ENCODE results near the gene ECSCR. TPM values are rescaled to one million over a fixed set of nuclear protein-coding genes. Genes with fewer than 3 reads are reported as not detected.
A peak's percentile ranks its signal among the peaks of the same experiment; 100 is the strongest.
"Not testable (repeated sequence)": the region's sequence is repeated elsewhere in the genome, so short reads cannot be mapped to it uniquely, and the experiment has no call there.

Gene ECSCR
- total RNA-seq, 1 donor from 2014 or later = 5.5 TPM

GRCh38 chr5:139410993-139411828 lies 51.3 kb downstream of the ECSCR start:
- no peak for DNase-seq

DNA sequence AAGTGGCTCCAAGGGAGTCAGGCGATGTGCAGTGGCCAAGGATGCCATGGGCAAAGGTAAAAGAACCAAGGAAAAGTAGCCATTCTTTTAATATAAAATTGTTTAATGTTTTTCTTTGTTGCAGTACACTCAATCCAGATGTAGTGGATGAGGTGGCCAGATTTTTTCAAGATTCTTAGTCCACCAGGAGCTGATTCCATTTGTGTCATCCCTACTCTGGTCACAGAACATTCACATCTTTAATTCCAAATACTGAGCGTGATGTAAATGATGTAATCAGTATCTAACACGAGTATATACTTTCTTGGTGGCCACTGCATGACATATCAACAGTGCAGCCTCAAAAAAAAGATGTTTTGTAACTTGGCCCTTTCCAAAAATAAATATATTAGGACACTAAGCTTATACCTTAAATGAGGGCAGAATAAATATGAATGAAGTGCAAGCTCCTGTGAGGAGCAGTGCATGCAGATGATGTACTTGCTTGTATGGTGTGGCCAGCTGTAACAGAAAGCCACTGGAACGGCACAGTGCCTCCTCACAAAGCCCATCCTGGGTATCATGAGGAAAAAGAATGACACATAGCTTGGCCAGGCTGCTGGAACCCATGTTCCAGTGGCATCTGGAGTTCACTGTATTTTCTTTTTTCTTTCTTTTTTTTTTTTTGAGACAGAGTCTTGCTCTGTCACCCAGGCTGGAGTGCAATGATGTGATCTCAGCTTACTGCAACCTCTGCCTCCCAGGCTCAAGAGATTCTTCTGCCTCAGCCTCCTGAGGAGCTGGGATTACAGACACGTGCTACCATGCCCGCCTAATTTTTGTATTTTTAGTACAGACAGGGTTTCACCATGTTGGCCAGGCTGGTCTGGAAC lies 52.2 kb downstream of the ECSCR start:
- no peak for DNase-seq

GRCh38 chr5:139409116-139409515 lies 53.4 kb downstream of the ECSCR start:
- not testable (repeated sequence) for DNase-seq

DNA sequence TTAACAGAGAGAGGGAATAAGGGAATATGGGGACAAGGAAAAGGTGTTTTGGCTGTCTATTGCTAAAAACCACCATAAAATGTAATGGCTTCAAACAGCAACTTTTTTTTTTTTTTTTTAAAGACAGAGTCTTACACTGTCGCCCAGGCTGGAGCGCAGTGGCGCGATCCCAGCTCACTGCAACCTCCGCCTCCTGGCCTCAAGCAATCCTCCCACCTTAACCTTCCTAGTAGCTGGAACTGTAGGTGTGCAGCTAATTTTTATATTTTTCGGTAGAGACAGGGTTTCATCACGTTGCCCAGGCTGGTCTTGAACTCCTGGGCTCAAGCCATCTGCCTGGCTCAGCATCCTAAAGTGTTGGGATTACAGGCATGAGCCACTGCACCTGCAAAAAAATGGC lies 54.4 kb downstream of the ECSCR start:
- DNase-seq = no peak

DNA sequence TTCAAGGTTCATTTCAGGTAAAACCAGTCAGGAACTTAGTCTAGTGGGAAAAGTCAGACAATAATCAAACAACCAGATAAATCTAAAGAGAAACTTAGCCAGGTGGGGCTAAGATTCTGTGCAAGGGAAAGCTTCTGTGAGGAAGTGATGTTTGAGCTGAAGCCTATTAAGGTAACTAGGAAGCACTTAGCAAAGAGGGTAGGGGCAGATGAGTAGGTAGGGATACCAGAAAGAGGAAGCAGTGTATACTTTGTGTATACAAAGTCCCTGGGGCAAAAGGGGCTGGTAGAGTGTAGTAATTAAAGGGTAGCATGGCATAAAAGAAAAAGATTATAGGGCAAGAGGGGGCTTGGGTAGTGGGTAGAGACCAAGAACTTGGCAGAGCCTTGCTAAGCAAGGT lies 55.0 kb downstream of the ECSCR start:
- no peak for DNase-seq

DNA sequence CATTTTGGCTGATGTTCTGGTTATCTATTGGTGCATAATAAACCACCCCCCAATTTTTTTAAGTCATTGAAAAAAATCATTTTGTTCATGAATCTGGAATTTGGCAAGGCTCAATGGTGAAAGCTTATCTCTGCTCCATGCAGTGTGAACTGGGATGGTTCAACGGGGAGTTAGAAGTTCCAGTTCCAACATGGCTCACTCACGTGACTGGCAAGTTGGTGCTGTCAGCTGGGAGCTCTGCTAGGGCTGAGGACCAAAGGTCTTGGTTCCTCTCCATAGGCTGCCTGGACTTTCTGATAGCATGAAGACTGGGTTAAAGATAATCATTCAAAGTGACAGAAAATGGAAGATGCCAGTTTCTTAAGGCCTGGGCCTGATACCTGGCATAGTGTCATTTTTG lies 55.6 kb downstream of the ECSCR start:
- DNase-seq = no peak

GRCh38 chr5:139404484-139404840 lies 58.1 kb downstream of the ECSCR start:
- DNase-seq = no peak

DNA sequence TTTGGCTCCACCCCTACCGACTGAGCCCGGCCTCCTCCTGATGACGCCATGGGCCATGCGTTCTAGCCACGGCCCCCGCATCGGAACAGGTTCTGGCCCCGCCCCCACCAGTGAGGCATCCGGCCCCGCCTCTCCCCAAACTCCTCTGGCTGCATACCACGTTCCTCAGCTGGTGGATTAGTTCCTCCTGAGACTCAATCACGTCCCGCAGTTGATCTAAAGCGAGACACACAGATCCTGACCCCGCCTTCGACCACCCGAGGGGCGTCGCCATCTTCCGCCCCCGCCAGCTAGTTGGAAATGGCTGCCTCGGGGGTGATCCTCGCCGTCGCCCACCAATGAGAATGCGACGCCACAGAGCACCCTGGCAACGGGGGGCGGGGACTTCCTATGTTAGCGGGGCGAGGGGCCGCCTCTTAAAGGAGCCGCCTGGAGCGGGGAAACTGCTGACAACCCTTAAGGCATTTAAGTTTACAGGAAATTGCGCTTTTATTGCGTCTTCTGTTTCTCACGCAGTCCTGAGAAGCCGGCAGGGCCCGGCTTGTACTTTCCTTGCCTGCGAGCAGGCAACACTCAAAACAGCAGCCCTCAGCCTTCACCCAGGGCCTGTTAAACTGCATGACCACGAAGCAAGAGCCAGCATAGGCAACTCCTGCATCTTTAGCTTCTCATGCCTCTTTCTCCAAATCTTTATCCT lies 58.6 kb downstream of the ECSCR start, which contains the start of gene SPATA24:
SPATA24 (minus strand) TSS at position 303 of the 697 bp plus-strand sequence; CDS start at position 274, 29 bp downstream.
- DNase-seq = peak; percentile 98

- no peak for DNase-seq
These were observed 59.1 kb downstream of the ECSCR start for GRCh38 chr5:139403418-139403786.

DNA sequence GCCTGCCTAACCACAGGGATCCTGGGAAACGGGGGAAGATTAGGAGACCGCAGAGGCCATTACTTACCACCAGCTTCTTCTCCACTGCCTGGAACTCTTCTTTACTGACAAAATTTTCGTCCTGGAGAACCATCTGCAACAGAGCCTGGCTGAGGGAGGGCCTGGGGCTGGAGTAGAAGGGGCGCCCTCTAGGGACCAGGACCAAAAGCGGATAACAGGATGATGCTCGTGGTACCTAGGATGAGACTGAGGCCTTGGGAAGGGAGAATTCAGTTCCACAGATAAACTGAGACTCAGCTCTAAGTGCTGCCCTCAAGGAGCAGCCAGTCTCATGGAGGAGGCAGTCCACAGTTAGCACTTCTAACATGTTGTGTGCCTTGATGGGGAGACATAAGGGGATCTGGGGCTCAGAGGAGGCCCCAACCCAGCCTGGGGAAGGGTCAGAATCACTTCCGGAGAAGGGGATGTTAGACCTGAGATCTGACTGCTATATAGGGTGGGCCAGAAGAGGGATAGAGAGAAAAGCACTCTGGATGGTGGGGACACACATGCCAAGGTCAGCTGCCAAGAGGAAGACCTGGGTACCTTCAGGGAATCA lies 59.9 kb downstream of the ECSCR start:
- no peak for DNase-seq

DNA sequence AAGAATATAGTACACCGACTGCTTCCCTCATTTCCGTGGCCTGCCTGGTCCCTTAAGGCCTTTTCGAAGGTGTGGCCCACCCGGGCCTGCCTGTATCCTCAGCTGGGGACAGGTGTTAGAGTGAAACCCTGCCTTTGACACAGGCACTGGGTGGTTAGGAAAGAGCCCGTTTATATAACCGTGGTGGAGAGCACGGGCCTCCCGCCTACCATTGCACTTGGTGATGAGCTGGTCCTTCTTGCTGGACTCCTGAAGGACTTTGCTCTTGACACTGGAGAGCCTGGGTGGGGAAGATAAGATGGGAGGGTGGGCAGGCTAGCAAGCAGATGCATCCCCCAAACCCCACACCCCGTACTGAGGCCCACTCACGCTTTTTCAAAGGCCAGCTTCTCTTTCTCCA lies 61.0 kb downstream of the ECSCR start:
- DNase-seq = no peak

DNA sequence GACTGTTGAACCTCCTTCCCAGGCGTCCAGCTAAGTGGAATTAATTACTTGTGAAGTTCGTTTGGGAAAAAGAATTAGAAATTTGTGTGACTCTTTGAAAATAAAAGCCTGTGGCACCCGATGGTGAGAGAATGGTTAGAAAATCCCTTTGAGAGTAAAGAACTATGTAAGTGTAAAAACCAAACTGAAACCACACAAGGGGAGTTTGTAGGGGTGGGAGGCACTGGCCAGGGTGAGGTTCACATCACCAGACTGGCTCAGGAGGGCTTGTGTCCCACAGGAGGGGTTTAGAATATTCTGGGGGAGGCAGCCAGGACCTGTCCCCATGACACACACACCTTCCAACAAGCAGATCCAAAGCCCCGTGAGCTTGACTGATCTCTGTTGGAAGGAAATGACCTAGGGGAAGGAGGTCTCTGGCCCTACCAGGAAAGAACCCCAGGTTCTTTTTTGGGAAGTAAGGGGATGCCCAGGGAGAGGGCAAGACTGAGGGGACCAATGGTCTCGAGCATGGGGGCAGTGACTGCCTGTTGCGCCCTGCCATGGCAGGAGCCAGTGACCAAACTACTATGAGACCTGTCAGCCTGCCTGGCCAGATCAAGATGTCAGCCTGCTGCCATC lies 62.9 kb downstream of the ECSCR start:
- DNase-seq = no peak

Small RNA genes within 50 kb of the gene (small RNA-seq; reads per million reads assigned to genes)
- gene RNU5B-4P = 1.0 reads per million, percentile 74 among the genes with 10 or more reads in this experiment

Other genes starting within 250 kb of the ECSCR start
- 769 TPM for gene MATR3, start 169.0 kb downstream of the ECSCR start, total RNA-seq
- gene PAIP2, start 120.9 kb downstream of the ECSCR start, total RNA-seq = 111 TPM
- not detected for gene SLC23A1, start 79.4 kb downstream of the ECSCR start, total RNA-seq
- not detected for gene MZB1, start 72.8 kb downstream of the ECSCR start, total RNA-seq
- 0.16 TPM for gene PROB1, start 67.6 kb downstream of the ECSCR start, total RNA-seq
- 3.6 TPM for gene SPATA24, start 58.7 kb downstream of the ECSCR start, total RNA-seq
- gene DNAJC18, start 23.2 kb downstream of the ECSCR start, total RNA-seq = 46.6 TPM
- gene SMIM33, start 8.3 kb upstream of the ECSCR start, total RNA-seq = not detected
- gene STING1, start 20.0 kb upstream of the ECSCR start, total RNA-seq = 3.6 TPM
- 124 TPM for gene UBE2D2, start 98.6 kb upstream of the ECSCR start, total RNA-seq
- 37.1 TPM for gene CXXC5, start 185.6 kb upstream of the ECSCR start, total RNA-seq

Data from occipital lobe (tissue), 3 donors.